CD4-positive, alpha-beta memory T cell (primary cell): ENCODE data around the gene NHEJ1. TPM values are rescaled to one million over a fixed set of nuclear protein-coding genes. Genes with fewer than 3 reads are reported as not detected.

ENCODE experiments used
- CTCF ChIA-PET: fragments of 350-600 bp; sonication (Branson Sonifier 250); formaldehyde crosslinking; loops from one replicate; lab custom pipeline; 2021; ENCODE audit warnings: inconsistent platforms; ENCODE audit not compliant: partially characterized antibody; lab: Charles Lee
- POLR2A ChIA-PET: fragments of 350-600 bp; sonication (Branson Sonifier 250); formaldehyde crosslinking; loops from one replicate; lab custom pipeline; 2021; ENCODE audit not compliant: partially characterized antibody; lab: Charles Lee
- DNase-seq, 5 donors: peaks; one replicate each; pipeline versions ENCODE4 v3.0.0 to v3.0.0-alpha.2; 2020 to 2022; ENCODE audit warnings: mixed read lengths in 1 of 5
- H3K27ac ChIP-seq: one replicate; pipeline ENCODE4 v1.7.0; 2013; ENCODE audit warnings: low read depth, low read length
- H3K27me3 ChIP-seq: 2 replicates; pipeline ENCODE4 v1.7.0; 2013; ENCODE audit warnings: mild to moderate bottlenecking, low read length, moderate library complexity; ENCODE audit not compliant: insufficient read depth
- H3K36me3 ChIP-seq: 2 replicates; pipeline ENCODE4 v1.7.0; 2013; ENCODE audit warnings: mild to moderate bottlenecking, low read length, moderate library complexity; ENCODE audit not compliant: insufficient read depth
- H3K4me1 ChIP-seq: 2 replicates; pipeline ENCODE4 v1.7.0; 2013; ENCODE audit warnings: mild to moderate bottlenecking, low read length, moderate library complexity; ENCODE audit not compliant: insufficient read depth
- H3K4me3 ChIP-seq, 2 donors: one replicate each; pipeline ENCODE4 v1.7.0; 2013; ENCODE audit warnings: low read length in 2 of 2, mild to moderate bottlenecking in 1 of 2
- H3K9me3 ChIP-seq, 2 donors: one replicate each; pipeline ENCODE4 v1.7.0; 2013; ENCODE audit warnings: low read length in 2 of 2, control low read depth in 1 of 2; ENCODE audit not compliant: control insufficient read depth in 1 of 2
- H3K27ac Mint-ChIP-seq, 7 donors: one replicate each; pipeline ENCODE4 v1.8.0; 2020 to 2021; ENCODE audit warnings: mixed read lengths in 7 of 7, mild to moderate bottlenecking in 6 of 7, inconsistent platforms in 3 of 7, moderate library complexity in 3 of 7
- H3K27me3 Mint-ChIP-seq, 2 donors: one replicate each; pipeline ENCODE4 v1.8.0; 2020 to 2021; ENCODE audit warnings: mixed read lengths in 2 of 2
- H3K36me3 Mint-ChIP-seq, 2 donors: one replicate each; pipeline ENCODE4 v1.8.0; 2020 to 2021; ENCODE audit warnings: mixed read lengths in 2 of 2, inconsistent platforms in 1 of 2, mild to moderate bottlenecking in 1 of 2
- H3K4me1 Mint-ChIP-seq, 4 donors: one replicate each; pipeline ENCODE4 v1.8.0; 2020 to 2021; ENCODE audit warnings: mixed read lengths in 4 of 4, mild to moderate bottlenecking in 1 of 4
- H3K4me3 Mint-ChIP-seq, 8 donors: one replicate each; pipeline ENCODE4 v1.8.0; 2020 to 2021; ENCODE audit warnings: mixed read lengths in 8 of 8, mild to moderate bottlenecking in 7 of 8, moderate library complexity in 6 of 8, inconsistent platforms in 3 of 8
- H3K9me3 Mint-ChIP-seq, 8 donors: one replicate each; pipeline ENCODE4 v1.8.0; 2020 to 2021; ENCODE audit warnings: mixed read lengths in 8 of 8, mild to moderate bottlenecking in 5 of 8, inconsistent platforms in 3 of 8, moderate library complexity in 1 of 8
- intact Hi-C: fragments of 100-400 bp; cut with micrococcal nuclease; formaldehyde crosslinking; loops from one replicate; pipeline ENCODE4 v1.15.1; 2023
- polyA plus RNA-seq, 2 donors: library from polyadenylated mRNA; unstranded; fragments of 300-500 nt; fragmentation: Illumina TruSeq; gene quantifications; one replicate each; pipeline ENCODE4 v1.2.3, GENCODE V29; 2021
- total RNA-seq, 2 experiments: library from RNA; stranded (reverse); gene quantifications; one replicate each; pipeline ENCODE4 v1.2.3, GENCODE V29; 2021

The NHEJ1 gene
- total and polyA plus RNA-seq, 4 experiments from 2014 or later = 14.1 to 27.5 (median 20.5) TPM

GRCh38 chr2:219111375-219112061 is 49.1 kb downstream of the NHEJ1 start:
- DNase-seq = no peak
- no peaks in the 10 kb centered on the region for H3K9me3 Mint-ChIP-seq
- H3K27ac Mint-ChIP-seq = no peak overlapping the region
- peaks cover 4 to 26% of the 10 kb centered on the region in 2 donors for H3K36me3 Mint-ChIP-seq
- H3K4me3 ChIP-seq = no peak overlapping the region
- no peaks in the 10 kb centered on the region for H3K27me3 ChIP-seq
- no peak overlapping the region for H3K4me3 Mint-ChIP-seq
- H3K27ac ChIP-seq = no peak overlapping the region
- POLR2A ChIA-PET = no interaction called here
- H3K9me3 ChIP-seq = no peaks in the 10 kb centered on the region
- peaks cover 6 to 16% (median 11%) of the 10 kb centered on the region in 4 donors for H3K4me1 Mint-ChIP-seq
- H3K4me1 ChIP-seq = no peaks in the 10 kb centered on the region
- no peaks in the 10 kb centered on the region for H3K36me3 ChIP-seq
- intact Hi-C loops = no loop called here
- CTCF ChIA-PET = interaction anchor here (1.2 to 1.6 kb wide), 3 partner anchors 8 to 131 kb away, joined by 3 to 6 read pairs (median 5); no protein-coding TSS in a partner anchor
- H3K27me3 Mint-ChIP-seq = no peaks in the 10 kb centered on the region

- Histone ChIP-seq H3K4me1 (peaks cover 4% of the 10 kb centered on the region), H3K9me3 (no peaks in the 10 kb centered on the region), H3K4me3 (no peak overlapping the region), H3K36me3 (no peaks in the 10 kb centered on the region), H3K27ac (no peak overlapping the region), H3K27me3 (no peaks in the 10 kb centered on the region)
- Mint-ChIP-seq H3K27ac (peak overlapping the region in 1 of 7 donors; percentile 26), H3K36me3 (peaks cover 4 to 17% of the 10 kb centered on the region in 2 donors), H3K27me3 (no peaks in the 10 kb centered on the region), H3K9me3 (no peaks in the 10 kb centered on the region), H3K4me1 (peaks cover 13 to 30% (median 20%) of the 10 kb centered on the region in 4 donors), H3K4me3 (no peak overlapping the region)
- ChIA-PET POLR2A (no interaction called here), CTCF (interaction anchor here (1.7 kb wide), 1 partner anchor 51 kb away, joined by 5 read pairs; no protein-coding TSS in a partner anchor)
- intact Hi-C loops = no loop called here
- peak in 4 of 5 donors; percentile 10 to 56 (median 32) for DNase-seq
Measured at GRCh38 chr2:219109471-219109870, 51.1 kb downstream of the NHEJ1 start.

GRCh38 chr2:219107758-219108157 is 52.9 kb downstream of the NHEJ1 start:
- H3K27ac ChIP-seq = no peak overlapping the region
- no peaks in the 10 kb centered on the region for H3K36me3 ChIP-seq
- peak overlapping the region in 1 of 8 donors; percentile 8 for H3K4me3 Mint-ChIP-seq
- no peaks in the 10 kb centered on the region for H3K27me3 ChIP-seq
- POLR2A ChIA-PET = no interaction called here
- H3K9me3 ChIP-seq = no peaks in the 10 kb centered on the region
- no peak for DNase-seq
- intact Hi-C loops = no loop called here
- CTCF ChIA-PET = interaction anchor here (1.2 kb wide), 1 partner anchor 50 kb away, joined by 4 read pairs; no protein-coding TSS in a partner anchor
- H3K36me3 Mint-ChIP-seq = peaks cover 2 to 12% of the 10 kb centered on the region in 2 donors
- H3K4me1 ChIP-seq = peaks cover 4% of the 10 kb centered on the region
- peaks cover 12 to 31% (median 19%) of the 10 kb centered on the region in 4 donors for H3K4me1 Mint-ChIP-seq
- no peak overlapping the region for H3K27ac Mint-ChIP-seq
- H3K27me3 Mint-ChIP-seq = no peaks in the 10 kb centered on the region
- no peak overlapping the region for H3K4me3 ChIP-seq
- no peaks in the 10 kb centered on the region for H3K9me3 Mint-ChIP-seq

- H3K36me3 ChIP-seq = no peaks in the 10 kb centered on the region
- H3K4me1 Mint-ChIP-seq = peaks cover 10 to 31% (median 17%) of the 10 kb centered on the region in 4 donors
- ChIA-PET CTCF (interaction anchor here (1.0 kb wide), 1 partner anchor 34 kb away, joined by 3 read pairs; no protein-coding TSS in a partner anchor), POLR2A (no interaction called here)
- no peak overlapping the region for H3K4me3 Mint-ChIP-seq
- no peaks in the 10 kb centered on the region for H3K27me3 Mint-ChIP-seq
- intact Hi-C loops = no loop called here
- H3K4me1 ChIP-seq = peaks cover 4% of the 10 kb centered on the region
- H3K9me3 ChIP-seq = no peaks in the 10 kb centered on the region
- no peaks in the 10 kb centered on the region for H3K9me3 Mint-ChIP-seq
- H3K27ac ChIP-seq = no peak overlapping the region
- no peak overlapping the region for H3K4me3 ChIP-seq
- H3K27me3 ChIP-seq = no peaks in the 10 kb centered on the region
- no peak for DNase-seq
- peak overlapping the region in 1 of 7 donors; percentile 5 for H3K27ac Mint-ChIP-seq
- peaks cover 2 to 8% of the 10 kb centered on the region in 2 donors for H3K36me3 Mint-ChIP-seq
Measured at GRCh38 chr2:219106251-219106650, 54.4 kb downstream of the NHEJ1 start.

GRCh38 chr2:219104107-219105035 is 56.2 kb downstream of the NHEJ1 start:
- POLR2A ChIA-PET = no interaction called here
- Mint-ChIP-seq H3K4me1 (peaks cover 10 to 24% (median 13%) of the 10 kb centered on the region in 4 donors), H3K27ac (peak overlapping the region in 1 of 7 donors; percentile 37), H3K9me3 (no peaks in the 10 kb centered on the region), H3K4me3 (no peak overlapping the region), H3K27me3 (no peaks in the 10 kb centered on the region), H3K36me3 (peaks cover 0 to 2% of the 10 kb centered on the region in 2 donors)
- H3K4me3 ChIP-seq = no peak overlapping the region
- CTCF ChIA-PET = interaction anchor here (0.7 to 2.8 kb wide), 12 partner anchors 9 to 252 kb away, joined by 3 to 9 read pairs (median 4); no protein-coding TSS in a partner anchor
- intact Hi-C loops = loop anchor here (1.0 kb wide), 1 partner anchor 46 kb away; no protein-coding TSS in a partner anchor
- H3K36me3 ChIP-seq = no peaks in the 10 kb centered on the region
- H3K27me3 ChIP-seq = no peaks in the 10 kb centered on the region
- H3K9me3 ChIP-seq = no peaks in the 10 kb centered on the region
- H3K4me1 ChIP-seq = peaks cover 4% of the 10 kb centered on the region
- no peak overlapping the region for H3K27ac ChIP-seq
- peak in 4 of 5 donors; percentile 9 to 36 (median 20) for DNase-seq

GRCh38 chr2:219099329-219099728 is 61.3 kb downstream of the NHEJ1 start:
- ChIA-PET POLR2A (no interaction called here), CTCF (interaction anchor here (0.5 to 2.3 kb wide), 4 partner anchors 20 to 112 kb away, joined by 3 to 8 read pairs (median 3); no protein-coding TSS in a partner anchor)
- H3K9me3 ChIP-seq = no peaks in the 10 kb centered on the region
- no peak overlapping the region for H3K27ac ChIP-seq
- no peaks in the 10 kb centered on the region for H3K27me3 Mint-ChIP-seq
- no peak overlapping the region for H3K27ac Mint-ChIP-seq
- no peak overlapping the region for H3K4me3 Mint-ChIP-seq
- no peak for DNase-seq
- no peaks in the 10 kb centered on the region for H3K36me3 ChIP-seq
- H3K9me3 Mint-ChIP-seq = no peaks in the 10 kb centered on the region
- peaks cover 0 to 5% (median 0%) of the 10 kb centered on the region in 4 donors for H3K4me1 Mint-ChIP-seq
- no peak overlapping the region for H3K4me3 ChIP-seq
- no peaks in the 10 kb centered on the region for H3K27me3 ChIP-seq
- H3K36me3 Mint-ChIP-seq = peaks cover 5 to 9% of the 10 kb centered on the region in 2 donors
- no peaks in the 10 kb centered on the region for H3K4me1 ChIP-seq
- intact Hi-C loops = no loop called here
